HTR-8/SVneo (cell line): Measurements from ENCODE around the gene ADAMTS17.

Experiments used
- DNase-seq: peaks from one replicate; pipeline ENCODE4 v3.0.0; 2011; ENCODE audit warnings: low spot score, mixed read lengths; ENCODE audit not compliant: insufficient read length
- FAIRE-seq: peaks from 2 replicates; lab custom pipeline; 2011; peaks lifted over from hg19 to GRCh38; lab: Jason Lieb, UNC

Gene ADAMTS17

DNA sequence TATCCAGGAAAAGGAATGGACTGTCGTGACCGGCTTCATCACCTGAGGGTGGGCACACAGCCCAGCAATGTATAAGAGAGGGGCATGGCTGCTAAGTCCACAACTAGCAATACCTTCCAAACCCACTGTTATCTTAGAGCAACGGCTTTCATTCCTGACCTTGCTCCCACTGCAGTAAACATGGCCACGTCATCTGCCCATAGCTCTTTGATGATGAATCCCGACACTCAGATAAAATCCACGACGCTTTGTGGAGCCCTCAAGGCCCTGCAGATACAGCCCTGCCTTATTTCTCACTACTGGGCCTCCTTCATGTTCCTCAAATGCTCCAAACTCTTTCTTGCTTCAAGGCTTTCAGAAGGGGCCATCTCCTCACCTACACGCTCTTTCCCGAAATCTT, 114.0 kb downstream of the ADAMTS17 start:
- no peak for DNase-seq
- no peak for FAIRE-seq

GRCh38 chr15:100226107-100226506, 115.7 kb downstream of the ADAMTS17 start:
- DNase-seq (no peak), FAIRE-seq (no peak)

DNA sequence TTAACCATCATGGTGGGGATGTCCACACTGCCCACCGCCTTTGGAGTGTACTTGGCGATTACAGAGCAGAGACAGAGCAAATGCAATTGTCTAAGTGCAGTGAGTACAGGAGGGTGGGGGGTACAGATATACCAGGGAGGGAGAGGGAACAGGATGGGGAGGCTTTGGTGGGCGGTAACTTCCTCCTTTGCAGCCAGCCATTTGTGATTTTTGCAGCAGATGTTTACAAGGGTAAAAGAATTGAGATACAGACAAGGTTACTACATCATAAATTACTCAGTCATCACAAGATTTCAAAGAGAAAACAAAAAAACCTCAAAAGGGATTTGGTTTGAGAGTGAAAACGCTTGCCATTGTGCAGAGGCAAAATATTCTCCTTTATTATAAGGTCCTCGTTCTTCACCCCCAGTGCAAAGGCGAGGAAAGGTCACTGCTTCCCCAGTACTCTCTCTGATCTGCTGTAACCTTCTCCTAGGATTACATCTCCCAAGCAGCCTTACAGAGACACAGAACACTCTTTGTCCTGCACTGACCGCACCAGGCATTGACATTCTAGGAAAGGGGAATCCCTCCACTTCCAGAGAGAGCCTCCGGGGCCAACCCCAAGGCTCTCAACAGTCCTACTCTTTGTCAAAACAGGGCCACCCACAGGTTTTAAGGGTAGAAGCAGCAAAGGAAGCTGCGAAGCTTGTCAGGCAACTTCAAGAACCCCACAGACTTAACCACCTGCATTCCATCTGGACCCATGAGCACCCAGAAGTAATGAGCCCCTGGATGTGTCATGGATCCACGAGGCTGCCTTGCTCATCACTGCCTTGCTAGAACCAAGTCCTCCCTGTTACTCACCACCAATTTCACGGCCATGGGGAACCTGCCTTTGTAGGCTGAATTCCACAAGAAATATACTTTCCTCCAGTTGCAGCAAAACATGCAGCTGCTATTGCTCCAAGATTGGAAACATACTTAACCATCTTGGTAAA, 117.3 kb downstream of the ADAMTS17 start:
- DNase-seq (no peak), FAIRE-seq (no peak)

- DNase-seq (no peak), FAIRE-seq (no peak)
Observed at GRCh38 chr15:100222349-100222715, 119.4 kb downstream of the ADAMTS17 start.

DNA sequence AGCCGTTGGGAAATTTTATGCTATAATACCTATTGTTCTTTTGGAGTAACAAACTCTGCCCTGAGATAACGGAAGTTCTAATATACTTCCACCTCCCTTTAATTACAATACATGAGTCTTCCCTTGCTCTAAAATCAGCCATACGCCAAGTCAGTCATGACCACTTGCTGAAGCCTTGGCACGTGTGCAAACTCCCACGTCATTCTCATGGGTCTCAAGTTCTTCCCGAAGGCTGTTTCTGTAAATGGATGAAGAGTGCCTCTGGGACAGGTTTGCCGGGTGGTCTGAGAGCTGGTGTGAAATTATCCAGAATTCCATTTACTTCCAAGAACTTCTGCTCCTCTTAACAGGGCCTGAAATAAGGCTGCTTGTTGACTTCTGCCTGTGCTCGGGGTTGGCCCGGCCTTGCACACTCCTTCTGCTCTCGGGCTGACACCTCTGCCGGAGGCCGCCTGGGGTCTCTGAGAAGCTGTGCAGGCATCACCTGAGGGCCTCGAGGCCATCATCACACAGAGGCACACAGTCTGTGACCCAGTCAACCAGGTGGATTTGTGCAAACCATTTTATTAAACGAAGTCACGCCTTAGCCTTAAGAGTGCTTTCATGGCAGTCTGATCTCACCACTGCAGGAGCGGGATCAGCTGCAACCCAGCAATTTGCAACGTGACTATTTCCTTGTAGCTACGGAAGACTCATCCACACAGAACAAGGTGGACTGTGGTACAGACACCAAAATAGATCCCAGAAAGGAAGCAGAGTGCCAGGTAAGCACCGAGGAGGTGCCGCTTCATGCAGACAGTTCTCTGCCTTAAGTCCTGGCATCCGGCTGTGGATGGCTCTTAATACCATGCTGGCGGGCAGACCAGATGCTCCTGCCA, 120.1 kb downstream of the ADAMTS17 start:
- no peak for FAIRE-seq
- DNase-seq, result no peak

DNA sequence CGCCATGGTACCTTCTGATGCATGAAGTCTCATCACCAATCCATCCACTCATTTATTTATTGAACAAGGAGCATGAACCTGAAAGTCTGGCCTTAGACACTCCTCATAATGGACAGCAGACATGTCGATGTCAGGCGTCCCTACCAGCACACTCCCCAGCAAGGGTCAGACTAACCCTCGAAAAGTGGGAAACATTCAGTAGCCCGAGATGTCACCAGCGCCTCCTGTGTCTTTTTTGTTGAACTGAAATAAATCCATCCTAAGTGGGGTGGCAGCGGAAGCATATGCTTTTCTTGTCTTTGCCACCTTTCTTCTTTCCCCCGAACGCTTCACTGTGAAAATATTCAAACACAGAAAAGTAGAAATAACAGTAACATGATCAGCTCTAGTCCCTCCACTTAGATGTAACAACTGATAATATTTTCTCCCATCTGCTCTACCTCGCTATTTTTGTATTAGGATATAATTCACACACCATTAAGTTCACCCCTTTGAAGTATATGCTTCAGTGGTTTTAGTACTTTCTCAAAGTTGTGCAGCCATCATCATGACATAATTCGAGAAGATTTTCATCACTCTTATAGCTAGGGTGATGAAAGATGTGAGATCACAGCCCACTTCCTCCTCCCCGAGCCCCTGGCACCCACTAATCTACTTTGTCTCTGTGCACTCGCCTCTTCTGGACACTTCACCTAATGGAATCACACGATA, 121.6 kb downstream of the ADAMTS17 start:
- DNase-seq (no peak), FAIRE-seq (no peak)

DNA sequence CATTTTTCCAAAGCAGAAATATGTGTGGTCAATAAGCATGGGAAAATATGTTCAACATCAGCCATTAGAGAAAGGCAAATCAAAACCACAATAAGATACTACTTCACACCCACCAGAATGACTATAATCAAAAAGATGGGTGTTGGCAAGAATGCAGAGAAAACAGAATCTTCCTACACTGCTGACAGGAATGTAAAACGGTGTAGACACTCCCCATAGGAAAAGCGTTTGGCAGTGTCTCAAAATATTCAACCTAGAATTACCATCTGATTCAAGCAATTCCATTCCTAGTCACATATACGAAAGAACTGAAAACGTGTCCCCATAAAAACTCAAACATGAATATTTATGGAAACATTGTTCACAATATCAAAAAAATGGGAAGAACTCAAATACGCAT, 123.3 kb downstream of the ADAMTS17 start:
- DNase-seq (no peak), FAIRE-seq (no peak)

- no peak for FAIRE-seq
- DNase-seq, result no peak
Observed at GRCh38 chr15:100216182-100216581, 125.6 kb downstream of the ADAMTS17 start.

DNA sequence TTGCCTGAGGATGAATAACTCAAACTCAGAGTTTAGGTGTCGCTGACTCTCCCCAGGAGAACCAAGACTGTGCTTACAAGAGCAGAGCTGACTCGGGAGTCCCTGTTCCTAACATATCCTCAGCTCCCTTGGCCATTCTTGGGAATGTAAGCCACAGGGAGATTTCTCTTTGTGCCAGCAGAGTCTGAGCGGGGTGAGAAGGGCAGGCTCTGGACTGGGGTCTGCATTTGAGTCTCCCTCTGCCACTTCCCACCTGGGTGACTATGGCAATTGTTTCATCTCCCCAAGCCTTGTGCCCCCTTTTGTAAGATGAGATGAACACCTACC, 126.0 kb downstream of the ADAMTS17 start:
- no peak for DNase-seq
- FAIRE-seq, result no peak

DNA sequence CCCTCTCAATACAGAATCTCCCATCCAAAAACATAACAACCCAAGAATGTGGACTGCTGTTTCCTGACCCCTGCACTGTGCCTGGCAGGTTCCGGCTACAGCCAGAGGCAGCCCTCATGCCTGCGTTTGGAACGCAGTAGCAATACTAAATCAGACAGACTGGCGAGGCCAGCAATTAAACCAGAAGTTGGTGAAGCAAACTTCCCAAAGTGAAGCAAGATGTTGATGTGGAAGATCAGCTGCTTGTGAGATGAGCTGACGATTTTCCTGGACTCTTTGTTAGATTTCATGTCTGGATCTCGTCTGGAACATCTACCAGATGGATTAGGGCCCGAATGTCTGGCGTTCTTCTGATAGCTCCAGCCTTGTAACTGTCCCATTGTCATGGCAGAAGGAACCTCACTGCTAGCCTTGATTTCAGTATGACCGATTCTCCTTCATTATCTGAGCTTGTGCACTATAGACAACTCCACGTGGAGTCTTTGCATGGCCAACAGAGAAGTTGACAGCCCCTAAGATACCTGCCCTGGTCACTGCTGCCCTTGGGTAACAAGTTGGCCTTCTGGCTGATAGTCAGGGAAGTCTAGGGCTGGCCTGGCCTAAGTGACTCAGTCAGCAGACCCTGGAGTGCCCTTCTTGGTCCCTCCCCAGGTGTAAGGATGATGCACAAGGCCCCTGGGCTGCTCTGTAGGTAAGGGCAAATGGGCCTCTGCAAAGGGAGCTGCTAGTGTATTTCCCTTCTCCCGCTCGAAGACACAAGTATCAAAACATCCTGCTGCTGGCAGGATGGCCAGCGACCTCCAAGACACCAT, 126.5 kb downstream of the ADAMTS17 start:
- DNase-seq (no peak), FAIRE-seq (no peak)

DNA sequence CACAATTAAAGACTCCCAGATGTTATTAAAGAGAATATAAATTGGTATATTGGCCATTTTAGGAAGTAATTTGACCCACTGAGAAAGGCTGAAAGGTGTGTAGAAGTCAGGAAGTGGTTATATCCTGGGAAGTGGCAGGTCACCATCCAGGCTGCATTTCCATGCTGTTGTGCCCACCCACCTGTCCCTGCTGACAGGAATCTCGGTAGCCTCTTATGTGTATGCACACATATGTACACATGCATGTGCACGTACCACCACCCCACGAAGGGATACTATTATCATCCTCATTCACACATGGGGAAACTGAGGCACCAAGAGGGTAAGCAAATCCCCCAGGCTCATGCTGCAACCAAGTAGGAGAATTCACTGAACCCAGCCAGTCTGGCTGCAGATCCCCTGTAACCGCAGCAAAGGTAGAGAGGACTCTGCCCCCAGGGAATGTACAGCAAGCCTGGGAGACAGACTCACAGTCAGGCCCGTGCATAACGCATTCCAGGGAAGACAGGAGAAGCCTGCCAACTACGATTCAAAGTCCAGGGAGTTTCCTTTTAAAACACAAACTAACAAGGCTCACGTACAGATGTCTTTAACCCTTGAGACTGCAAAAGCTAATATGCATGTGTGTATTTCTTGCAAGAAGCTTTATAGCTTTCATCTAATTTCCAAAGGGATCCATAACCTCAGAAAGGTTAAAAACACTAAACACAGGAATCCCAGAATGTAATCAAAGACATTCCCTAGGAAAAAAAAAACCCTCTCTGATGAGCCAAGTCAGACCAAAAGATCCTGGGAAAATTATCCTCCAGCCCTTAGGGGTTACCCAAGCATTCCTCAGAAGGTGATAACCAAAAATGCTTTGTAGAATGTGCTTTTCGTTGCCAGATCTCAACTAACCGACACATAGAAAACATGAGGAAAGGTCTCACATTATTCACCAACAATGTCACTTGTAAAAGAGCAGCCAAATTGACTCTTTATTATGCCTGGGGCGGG, 129.6 kb downstream of the ADAMTS17 start:
- FAIRE-seq (no peak), DNase-seq (no peak)

DNA sequence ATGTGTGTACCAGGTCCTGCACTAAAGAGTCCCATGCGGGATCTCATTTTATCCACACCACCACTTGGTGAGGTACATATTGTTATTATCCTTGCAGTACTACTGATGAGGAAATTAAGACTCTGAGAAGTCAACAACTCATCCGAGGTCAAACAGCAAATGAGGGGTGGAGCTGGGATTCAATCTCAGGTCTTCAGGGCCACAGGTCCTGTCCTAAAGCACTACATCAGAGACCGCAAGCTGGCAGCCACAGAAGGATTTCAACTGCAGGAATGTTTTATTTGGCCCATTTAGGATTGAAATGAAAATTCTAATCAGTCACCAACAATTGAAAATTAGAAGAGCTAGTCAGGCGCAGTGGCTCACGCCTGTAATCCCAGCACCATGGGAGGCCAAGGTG, 131.4 kb downstream of the ADAMTS17 start:
- FAIRE-seq, result no peak
- no peak for DNase-seq

DNA sequence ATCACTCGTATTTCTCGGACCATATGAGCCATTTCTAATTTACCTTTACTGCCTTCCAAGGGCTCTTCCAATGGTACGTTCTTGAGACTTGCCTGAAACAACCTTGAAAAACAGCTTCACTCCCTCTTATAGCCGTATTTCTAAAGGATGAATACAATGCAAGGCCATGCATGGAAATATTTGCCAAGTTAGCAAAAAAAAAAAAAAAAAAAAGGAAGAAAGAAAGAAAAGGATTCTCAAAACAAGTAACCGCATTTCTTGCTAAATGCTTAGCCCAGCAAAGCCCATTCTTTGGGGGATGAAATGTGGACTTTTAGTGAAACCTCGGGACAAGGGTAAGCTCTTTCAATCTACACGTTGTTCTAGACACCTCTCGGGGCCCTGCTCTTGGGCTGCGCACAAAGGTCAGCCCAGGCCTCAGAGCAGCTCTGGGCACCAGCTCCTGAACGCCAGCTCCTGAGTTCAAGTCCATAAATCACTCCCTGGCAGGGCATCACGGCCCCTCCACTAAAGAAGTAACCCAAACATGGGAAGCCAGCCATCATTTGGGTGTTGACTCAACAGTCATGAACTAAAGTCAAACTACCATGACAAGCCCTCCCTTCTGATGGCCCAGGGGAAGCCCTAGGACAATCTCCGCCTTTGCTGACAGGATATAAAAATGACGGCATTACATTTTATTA, 132.7 kb downstream of the ADAMTS17 start:
- no peak for DNase-seq
- FAIRE-seq, result no peak

GRCh38 chr15:100207053-100207452, 134.7 kb downstream of the ADAMTS17 start:
- DNase-seq, result no peak
- FAIRE-seq, result no peak

GRCh38 chr15:100206643-100207042, 135.1 kb downstream of the ADAMTS17 start:
- DNase-seq, result no peak
- FAIRE-seq, result no peak

DNA sequence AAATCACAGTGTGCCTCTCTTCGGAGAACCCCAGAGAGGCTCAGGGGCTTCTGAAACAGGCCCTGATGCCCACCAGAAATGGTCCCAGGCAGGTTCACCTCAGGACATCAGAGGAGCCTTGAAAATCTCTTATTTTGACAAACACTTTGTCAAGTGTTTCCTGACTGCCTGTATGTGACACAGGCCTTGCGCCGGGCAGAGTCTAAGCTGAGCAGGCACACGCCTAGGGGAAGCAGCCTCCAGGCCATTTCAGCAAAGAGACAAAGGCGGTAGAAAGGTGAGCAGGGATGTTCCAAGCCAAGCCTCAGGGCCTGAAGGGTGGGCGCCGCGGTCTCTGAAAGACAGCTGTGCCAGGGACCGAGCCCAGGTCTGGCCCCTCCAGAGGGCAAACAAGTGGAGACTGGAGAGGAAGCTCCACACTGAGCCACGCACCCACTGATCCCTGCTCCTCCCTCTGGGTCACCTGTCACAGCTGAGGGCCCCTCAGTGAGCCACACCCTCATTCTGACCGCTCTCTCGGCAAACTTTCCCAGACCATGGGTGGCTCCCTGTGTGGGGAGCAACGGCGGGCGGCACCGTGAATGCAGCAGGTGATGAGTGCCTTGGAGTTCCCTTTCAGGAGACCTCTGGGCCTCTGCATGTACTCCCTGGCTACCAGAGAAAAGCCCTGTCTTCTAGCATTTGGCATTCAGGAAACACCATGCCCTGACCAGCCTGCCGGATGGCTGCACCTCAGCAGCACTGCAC, 136.1 kb downstream of the ADAMTS17 start:
- FAIRE-seq (no peak), DNase-seq (no peak)

GRCh38 chr15:100204771-100205170, 137.0 kb downstream of the ADAMTS17 start:
- FAIRE-seq, result no peak
- no peak for DNase-seq
